GM13976 (cell line): ENCODE measurements around the gene TUBB6.

Source experiments
- DNase-seq: peaks from one replicate; pipeline ENCODE4 v3.0.0; 2012; ENCODE audit warnings: low spot score
- CTCF ChIP-seq: IDR thresholded peaks from 2 replicates; pipeline ENCODE4 v1.5.1; 2012; ENCODE audit warnings: borderline replicate concordance, mild to moderate bottlenecking; ENCODE audit not compliant: insufficient read depth; ENCODE audit errors: extremely low read depth, missing control alignments, control extremely low read depth
- in situ Hi-C: fragments of 300-500 bp; cut with MboI; formaldehyde crosslinking; loops from one replicate; pipeline ENCODE4 v1.12.0; 2022; ENCODE audit warnings: low sequenced_read_pairs, mixed read lengths, inconsistent platforms; ENCODE audit not compliant: unreplicated experiment

Gene TUBB6

GRCh38 chr18:12299862-12300261, 8.2 kb upstream of the TUBB6 start:
- DNase-seq: no peak
- no peak for TF ChIP-seq CTCF
- in situ Hi-C loops: no loop called here

- TF ChIP-seq CTCF: no peak
- DNase-seq: no peak
- in situ Hi-C loops: no loop called here
Observed at GRCh38 chr18:12301263-12302005, 6.6 kb upstream of the TUBB6 start.

GRCh38 chr18:12302391-12303147, 5.5 kb upstream of the TUBB6 start:
- DNase-seq: no peak
- no peak for TF ChIP-seq CTCF
- in situ Hi-C loops: no loop called here

- in situ Hi-C loops: no loop called here
- no peak for DNase-seq
- no peak for TF ChIP-seq CTCF
Observed at GRCh38 chr18:12304351-12305210, 3.5 kb upstream of the TUBB6 start.

GRCh38 chr18:12305211-12305610, 2.8 kb upstream of the TUBB6 start:
- in situ Hi-C loops: no loop called here
- no peak for DNase-seq
- no peak for TF ChIP-seq CTCF

GRCh38 chr18:12305930-12306629, 2.0 kb upstream of the TUBB6 start:
- in situ Hi-C loops: no loop called here
- DNase-seq: no peak
- TF ChIP-seq CTCF: no peak
